Calu3 (cell line): ENCODE data around the gene CPPED1. TPM values are rescaled to one million over a fixed set of nuclear protein-coding genes. Genes with fewer than 3 reads are reported as not detected.

Experiments
- BruUV-seq: library from RNA; stranded (reverse); fragments of 400-500 nt; replicated peaks from 2 replicates; lab custom pipeline; 2021; lab: Mats Ljungman, UMichigan
- CTCF ChIA-PET: fragments of 300-600 bp; sonication (Branson Sonifier 250); formaldehyde crosslinking; loops from one replicate; lab custom pipeline; 2022; ENCODE audit warnings: antibody characterized with exemption; lab: Charles Lee
- DNase-seq: peaks from one replicate; pipeline ENCODE4 v3.0.0; 2022
- H3K27ac Mint-ChIP-seq: one replicate; pipeline ENCODE4 v1.8.0; 2022; ENCODE audit warnings: mixed read lengths; ENCODE audit not compliant: unreplicated experiment
- H3K27me3 Mint-ChIP-seq: one replicate; pipeline ENCODE4 v1.8.0; 2022; ENCODE audit warnings: mixed read lengths; ENCODE audit not compliant: unreplicated experiment
- H3K36me3 Mint-ChIP-seq: one replicate; pipeline ENCODE4 v1.8.0; 2022; ENCODE audit warnings: mild to moderate bottlenecking, moderate library complexity, mixed read lengths; ENCODE audit not compliant: insufficient read depth, unreplicated experiment
- H3K4me1 Mint-ChIP-seq: one replicate; pipeline ENCODE4 v1.8.0; 2022; ENCODE audit warnings: mild to moderate bottlenecking, low read depth, mixed read lengths; ENCODE audit not compliant: unreplicated experiment
- H3K4me3 Mint-ChIP-seq: one replicate; pipeline ENCODE4 v1.8.0; 2022; ENCODE audit warnings: mild to moderate bottlenecking, low read depth, moderate library complexity, mixed read lengths; ENCODE audit not compliant: unreplicated experiment
- H3K9me3 Mint-ChIP-seq: one replicate; pipeline ENCODE4 v1.8.0; 2022; ENCODE audit warnings: low read depth, mixed read lengths; ENCODE audit not compliant: unreplicated experiment
- CTCF ChIP-seq: fragments of 200-600 bp; IDR thresholded peaks from one replicate; pipeline ENCODE4 v1.8.0; 2022; ENCODE audit warnings: antibody characterized with exemption; ENCODE audit not compliant: unreplicated experiment
- intact Hi-C: fragments of 100-400 bp; cut with micrococcal nuclease; formaldehyde crosslinking; loops from one replicate; pipeline ENCODE4 v1.10.0; 2022; ENCODE audit not compliant: unreplicated experiment
- total RNA-seq: library from RNA; stranded (reverse); gene quantifications from 2 replicates; pipeline ENCODE4 v1.2.3, GENCODE V29; 2022

Gene CPPED1
- total RNA-seq, 1 experiment from 2014 or later, result not detected

GRCh38 chr16:12716658-12717057 lies 87.0 kb downstream of the CPPED1 start:
- no TSS peak for BruUV-seq
- peaks cover 26% of the 10 kb centered on the region for H3K27me3 Mint-ChIP-seq
- no peak for DNase-seq
- intact Hi-C loops, result no loop called here
- no peak for TF ChIP-seq CTCF
- H3K9me3 Mint-ChIP-seq, result peaks cover 3% of the 10 kb centered on the region
- H3K36me3 Mint-ChIP-seq, result no peaks in the 10 kb centered on the region
- no peak overlapping the region for H3K4me3 Mint-ChIP-seq
- H3K4me1 Mint-ChIP-seq, result no peaks in the 10 kb centered on the region
- H3K27ac Mint-ChIP-seq, result no peak overlapping the region
- CTCF ChIA-PET, result no interaction called here

DNA sequence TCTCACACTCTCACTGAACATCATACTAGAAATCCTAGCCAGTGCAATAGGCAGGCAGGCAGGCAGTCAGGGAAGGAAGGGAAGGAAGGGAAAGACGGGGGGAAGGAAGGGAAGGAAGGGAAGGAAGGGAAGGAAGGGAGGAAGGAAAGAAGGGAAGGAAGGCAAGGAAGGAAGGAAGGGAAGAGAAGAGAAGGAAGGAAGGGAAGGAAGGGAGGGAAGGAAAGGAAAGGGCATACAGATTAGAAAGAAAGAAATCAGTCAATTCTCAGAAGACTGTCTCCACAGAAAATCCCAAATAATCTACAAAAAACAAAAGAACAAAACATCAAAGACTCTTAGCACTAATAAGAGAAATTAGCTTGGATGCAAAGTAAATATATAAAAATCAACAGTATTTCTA lies 93.9 kb downstream of the CPPED1 start:
- H3K9me3 Mint-ChIP-seq, result peaks cover under 1% of the 10 kb centered on the region
- H3K27ac Mint-ChIP-seq, result no peak overlapping the region
- H3K36me3 Mint-ChIP-seq, result no peaks in the 10 kb centered on the region
- no peaks in the 10 kb centered on the region for H3K4me1 Mint-ChIP-seq
- DNase-seq, result no peak
- CTCF ChIA-PET, result no interaction called here
- BruUV-seq, result no TSS peak
- intact Hi-C loops, result loop anchor here (10.0 kb wide), 1 partner anchor 135 kb away; no protein-coding TSS in a partner anchor
- peaks cover 61% of the 10 kb centered on the region for H3K27me3 Mint-ChIP-seq
- H3K4me3 Mint-ChIP-seq, result no peak overlapping the region
- no peak for TF ChIP-seq CTCF

GRCh38 chr16:12708266-12708665 lies 95.4 kb downstream of the CPPED1 start:
- Mint-ChIP-seq H3K27me3 (peaks cover 52% of the 10 kb centered on the region), H3K4me1 (no peaks in the 10 kb centered on the region), H3K4me3 (no peak overlapping the region), H3K27ac (no peak overlapping the region), H3K36me3 (no peaks in the 10 kb centered on the region), H3K9me3 (no peaks in the 10 kb centered on the region)
- CTCF ChIA-PET, result no interaction called here
- intact Hi-C loops, result loop anchor here (10.0 kb wide), 1 partner anchor 133 kb away; no protein-coding TSS in a partner anchor
- DNase-seq, result no peak
- BruUV-seq, result no TSS peak
- TF ChIP-seq CTCF, result no peak

DNA sequence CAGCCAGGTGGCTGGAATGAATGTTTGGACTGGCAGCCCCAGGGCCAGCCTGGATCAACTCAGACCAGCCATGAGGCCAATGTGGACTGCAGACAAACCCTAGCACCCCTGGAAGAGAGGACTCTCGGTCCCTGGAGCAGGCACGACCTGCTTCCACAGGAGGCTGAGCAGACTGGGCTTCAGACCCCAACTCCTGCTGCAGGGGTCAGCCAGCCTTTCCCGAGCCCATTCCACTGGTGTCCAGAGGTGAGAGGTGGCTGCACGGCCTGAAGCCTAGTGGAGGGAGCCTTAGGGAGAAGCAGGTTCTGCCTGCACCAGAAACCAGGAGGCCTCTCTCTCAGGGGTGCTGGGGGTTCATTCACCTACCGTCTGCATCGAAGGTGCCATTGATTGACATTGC lies 97.1 kb downstream of the CPPED1 start:
- Mint-ChIP-seq H3K9me3 (no peaks in the 10 kb centered on the region), H3K4me1 (no peaks in the 10 kb centered on the region), H3K27me3 (peaks cover 45% of the 10 kb centered on the region), H3K4me3 (no peak overlapping the region), H3K27ac (no peak overlapping the region), H3K36me3 (no peaks in the 10 kb centered on the region)
- DNase-seq, result no peak
- CTCF ChIA-PET, result no interaction called here
- intact Hi-C loops, result loop anchor here (10.0 kb wide), 1 partner anchor 132 kb away; no protein-coding TSS in a partner anchor
- no peak for TF ChIP-seq CTCF
- BruUV-seq, result no TSS peak
